Measurements from ENCODE around the gene ICAM3. TPM values are rescaled to one million over a fixed set of nuclear protein-coding genes. Genes with fewer than 3 reads are reported as not detected.
A peak's percentile ranks its signal among the peaks of the same experiment; 100 is the strongest.

Gene ICAM3
- total and polyA plus RNA-seq, 4 experiments from 2014 or later: 191 to 287 (median 217) TPM

DNA sequence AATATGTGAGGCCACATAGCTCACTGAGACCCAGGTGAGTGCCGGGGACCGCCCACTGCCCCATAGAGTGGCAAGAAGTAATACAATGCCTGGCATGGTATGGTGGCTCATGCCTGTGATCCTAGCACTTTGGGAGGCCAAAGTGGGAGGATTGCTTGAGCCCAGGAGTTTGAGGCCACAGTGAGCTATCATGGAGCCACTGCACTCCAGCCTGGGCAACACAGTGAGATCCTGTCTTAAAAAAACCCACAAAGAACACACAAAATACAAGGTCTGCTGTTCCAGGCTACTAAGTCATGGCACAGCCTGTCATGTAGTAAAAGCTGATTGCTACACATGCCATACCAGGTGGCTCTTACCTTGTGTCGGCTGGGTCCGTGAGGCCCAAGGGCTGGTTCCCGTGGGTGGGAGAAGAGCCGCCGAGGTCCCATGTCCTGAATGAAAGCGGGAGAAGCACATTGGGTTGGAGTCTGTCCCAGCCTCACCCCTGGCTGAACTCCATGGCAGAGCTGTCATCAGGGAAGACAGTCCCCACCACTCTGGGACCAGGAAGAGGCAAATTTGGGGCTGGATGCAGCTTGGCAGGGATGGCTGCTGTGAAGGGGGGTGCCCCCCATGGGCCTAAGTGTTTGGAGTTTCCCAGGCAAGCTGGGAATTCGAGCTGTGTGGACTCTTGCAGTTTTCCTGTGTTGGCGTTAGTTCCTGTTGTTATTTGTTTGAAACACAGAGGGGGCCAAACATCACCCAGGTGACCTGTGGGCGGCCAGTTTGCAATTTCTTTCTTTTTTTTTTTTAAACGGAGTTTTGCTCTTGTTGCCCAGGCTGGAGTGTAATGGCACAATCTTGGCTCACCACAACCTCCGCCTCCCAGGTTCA is 20.4 kb downstream of the ICAM3 start:
- POLR2A ChIA-PET (ENCODE audit: partially characterized antibody): interaction anchor here (0.7 to 1.8 kb wide), 4 partner anchors 12 to 61 kb away, joined by 3 to 4 read pairs (median 4); partner anchors contain the start of genes ICAM1, ICAM5 and TYK2

GRCh38 chr19:10317857-10318462 is 21.5 kb downstream of the ICAM3 start:
- Mint-ChIP-seq H3K9me3 (peaks cover 0 to 4% (median 0%) of the 10 kb centered on the region in 8 donors), H3K4me1 (peaks cover 11 to 23% (median 13%) of the 10 kb centered on the region in 4 donors), H3K4me3 (no peak overlapping the region), H3K36me3 (peaks cover 15 to 35% of the 10 kb centered on the region in 2 donors), H3K27ac (peak overlapping the region in 1 of 7 donors; percentile 57), H3K27me3 (no peaks in the 10 kb centered on the region)
- intact Hi-C loops (cut with micrococcal nuclease): no loop called here
- POLR2A ChIA-PET (ENCODE audit: partially characterized antibody): interaction anchor here (1.8 kb wide), 1 partner anchor 29 kb away, joined by 4 read pairs; the partner anchor contains the start of gene ICAM5
- H3K4me3 ChIP-seq (ENCODE audit: low read length in 2 of 2): no peak overlapping the region
- H3K27ac ChIP-seq (ENCODE audit: low read depth, low read length): no peak overlapping the region
- no peaks in the 10 kb centered on the region for H3K9me3 ChIP-seq (ENCODE audit: control insufficient read depth in 1 of 2, low read length in 2 of 2)
- H3K27me3 ChIP-seq (ENCODE audit: insufficient read depth, low read length): no peaks in the 10 kb centered on the region
- H3K4me1 ChIP-seq (ENCODE audit: insufficient read depth, low read length): peaks cover 17% of the 10 kb centered on the region
- CTCF ChIA-PET (ENCODE audit: partially characterized antibody): interaction anchor here (1.0 kb wide), 1 partner anchor 11 kb away, joined by 3 read pairs; no protein-coding TSS in a partner anchor
- no peak for DNase-seq
- peaks cover 40% of the 10 kb centered on the region for H3K36me3 ChIP-seq (ENCODE audit: insufficient read depth, low read length)

More for the DNA sequence above, 20.4 kb downstream of the ICAM3 start:
- intact Hi-C loops (cut with micrococcal nuclease): no loop called here
- Histone ChIP-seq H3K27me3 (ENCODE audit: insufficient read depth, low read length) (no peaks in the 10 kb centered on the region), H3K36me3 (ENCODE audit: insufficient read depth, low read length) (peaks cover 43% of the 10 kb centered on the region), H3K9me3 (ENCODE audit: control insufficient read depth in 1 of 2, low read length in 2 of 2) (no peaks in the 10 kb centered on the region), H3K27ac (ENCODE audit: low read depth, low read length) (no peak overlapping the region), H3K4me1 (ENCODE audit: insufficient read depth, low read length) (peaks cover 17% of the 10 kb centered on the region), H3K4me3 (ENCODE audit: low read length in 2 of 2) (no peak overlapping the region)
- Mint-ChIP-seq H3K4me3 (no peak overlapping the region), H3K27me3 (no peaks in the 10 kb centered on the region), H3K36me3 (peaks cover 12 to 32% of the 10 kb centered on the region in 2 donors), H3K27ac (no peak overlapping the region), H3K4me1 (peaks cover 11 to 23% (median 13%) of the 10 kb centered on the region in 4 donors), H3K9me3 (peaks cover 0 to 4% (median 0%) of the 10 kb centered on the region in 8 donors)
- no peak for DNase-seq
- CTCF ChIA-PET (ENCODE audit: partially characterized antibody): interaction anchor here (1.0 kb wide), 1 partner anchor 12 kb away, joined by 3 read pairs; no protein-coding TSS in a partner anchor

GRCh38 chr19:10317045-10317856 is 22.2 kb downstream of the ICAM3 start:
- CTCF ChIA-PET (ENCODE audit: partially characterized antibody): interaction anchor here (1.0 to 1.2 kb wide), 3 partner anchors 47 to 73 kb away, joined by 3 to 5 read pairs (median 4); partner anchors contain the start of gene ICAM1
- H3K36me3 Mint-ChIP-seq: peaks cover 15 to 34% of the 10 kb centered on the region in 2 donors

GRCh38 chr19:10316229-10317044 is 23.0 kb downstream of the ICAM3 start:
- DNase-seq: no peak
- POLR2A ChIA-PET (ENCODE audit: partially characterized antibody): interaction anchor here (0.7 to 3.2 kb wide), 4 partner anchors 17 to 46 kb away, joined by 3 to 13 read pairs (median 8); partner anchors contain the start of genes ICAM1, ICAM5 and RAVER1
- Histone ChIP-seq H3K4me3 (ENCODE audit: low read length in 2 of 2) (peak overlapping the region; percentile 57 to 93), H3K9me3 (ENCODE audit: control insufficient read depth in 1 of 2, low read length in 2 of 2) (no peaks in the 10 kb centered on the region), H3K36me3 (ENCODE audit: insufficient read depth, low read length) (peaks cover 25% of the 10 kb centered on the region), H3K4me1 (ENCODE audit: insufficient read depth, low read length) (peaks cover 17% of the 10 kb centered on the region), H3K27me3 (ENCODE audit: insufficient read depth, low read length) (no peaks in the 10 kb centered on the region), H3K27ac (ENCODE audit: low read depth, low read length) (peak overlapping the region; percentile 52)
- Mint-ChIP-seq H3K36me3 (peaks cover 10 to 28% of the 10 kb centered on the region in 2 donors), H3K4me1 (peaks cover 9 to 20% (median 11%) of the 10 kb centered on the region in 4 donors), H3K27ac (peak overlapping the region; percentile 72 to 95 (median 90)), H3K27me3 (no peaks in the 10 kb centered on the region), H3K4me3 (peak overlapping the region; percentile 55 to 97 (median 88)), H3K9me3 (peaks cover 0 to 2% (median 0%) of the 10 kb centered on the region in 8 donors)
- CTCF ChIA-PET (ENCODE audit: partially characterized antibody): interaction anchor here (1.0 to 1.2 kb wide), 3 partner anchors 46 to 74 kb away, joined by 3 to 5 read pairs (median 4); partner anchors contain the start of gene ICAM1
- intact Hi-C loops (cut with micrococcal nuclease): loop anchor here (1.0 kb wide), 1 partner anchor 17 kb away; the partner anchor contains the start of gene RAVER1

More at GRCh38 chr19:10317045-10317856, 22.2 kb downstream of the ICAM3 start:
- H3K9me3 ChIP-seq (ENCODE audit: control insufficient read depth in 1 of 2, low read length in 2 of 2): no peaks in the 10 kb centered on the region
- no peak for DNase-seq
- no peak overlapping the region for H3K27ac ChIP-seq (ENCODE audit: low read depth, low read length)
- Mint-ChIP-seq H3K27ac (peak overlapping the region in 1 of 7 donors; percentile 83), H3K4me3 (peak overlapping the region in 2 of 8 donors; percentile 4 to 25), H3K4me1 (peaks cover 11 to 23% (median 13%) of the 10 kb centered on the region in 4 donors), H3K27me3 (no peaks in the 10 kb centered on the region), H3K9me3 (peaks cover 0 to 4% (median 0%) of the 10 kb centered on the region in 8 donors)
- intact Hi-C loops (cut with micrococcal nuclease): no loop called here
- POLR2A ChIA-PET (ENCODE audit: partially characterized antibody): interaction anchor here (0.7 to 3.2 kb wide), 4 partner anchors 16 to 28 kb away, joined by 3 to 13 read pairs (median 4); partner anchors contain the start of genes ICAM5 and RAVER1
- H3K4me3 ChIP-seq (ENCODE audit: low read length in 2 of 2): no peak overlapping the region
- no peaks in the 10 kb centered on the region for H3K27me3 ChIP-seq (ENCODE audit: insufficient read depth, low read length)
- H3K4me1 ChIP-seq (ENCODE audit: insufficient read depth, low read length): peaks cover 17% of the 10 kb centered on the region
- peaks cover 33% of the 10 kb centered on the region for H3K36me3 ChIP-seq (ENCODE audit: insufficient read depth, low read length)

GRCh38 chr19:10315335-10316214 is 23.8 kb downstream of the ICAM3 start, which contains the start of gene FDX2:
Gene FDX2 (minus strand): TSS chr19:10316015. CDS start chr19:10315996, 19 bp downstream.
- Histone ChIP-seq H3K4me1 (ENCODE audit: insufficient read depth, low read length) (peaks cover 17% of the 10 kb centered on the region), H3K4me3 (ENCODE audit: low read length in 2 of 2) (peak within 1 kb of the TSS; percentile 57 to 93), H3K27me3 (ENCODE audit: insufficient read depth, low read length) (no peaks in the 10 kb centered on the region), H3K27ac (ENCODE audit: low read depth, low read length) (peak within 1 kb of the TSS; percentile 52), H3K36me3 (ENCODE audit: insufficient read depth, low read length) (peaks cover 18% of the 10 kb centered on the region), H3K9me3 (ENCODE audit: control insufficient read depth in 1 of 2, low read length in 2 of 2) (no peaks in the 10 kb centered on the region)
- no peaks in the 10 kb centered on the region for H3K27me3 Mint-ChIP-seq
- H3K4me1 Mint-ChIP-seq: peaks cover 9 to 20% (median 11%) of the 10 kb centered on the region in 4 donors
- peak within 1 kb of the TSS; percentile 72 to 95 (median 90) for H3K27ac Mint-ChIP-seq
- peaks cover 10 to 28% of the 10 kb centered on the region in 2 donors for H3K36me3 Mint-ChIP-seq
- H3K9me3 Mint-ChIP-seq: peaks cover 0 to 2% (median 0%) of the 10 kb centered on the region in 8 donors
- CTCF ChIA-PET (ENCODE audit: partially characterized antibody): interaction anchor here (0.5 to 1.5 kb wide), 4 partner anchors 24 to 238 kb away, joined by 3 to 5 read pairs (median 4); no protein-coding TSS in a partner anchor
- intact Hi-C loops (cut with micrococcal nuclease): loop anchor here (1.0 kb wide), 1 partner anchor 18 kb away; the partner anchor contains the start of gene RAVER1
- peak; percentile 83 to 93 (median 85) for DNase-seq
- POLR2A ChIA-PET (ENCODE audit: partially characterized antibody): interaction anchor here (1.0 to 3.2 kb wide), 4 partner anchors 10 to 45 kb away, joined by 3 to 13 read pairs (median 8); partner anchors contain the start of genes ICAM1 and RAVER1
- H3K4me3 Mint-ChIP-seq: peak within 1 kb of the TSS; percentile 79 to 97 (median 90)
